Nephron (organoid): Measurements from ENCODE around the gene NAV1.

Experiments
- H3K27ac Mint-ChIP-seq, 3 experiments: 2 replicates each; pipeline ENCODE4 v1.8.0; 2020; ENCODE audit warnings: mixed read lengths in 3 of 3, mild to moderate bottlenecking in 2 of 3, moderate library complexity in 1 of 3
- H3K27me3 Mint-ChIP-seq: 2 replicates; pipeline ENCODE4 v1.8.0; 2021; ENCODE audit warnings: low read depth, mild to moderate bottlenecking, moderate library complexity, mixed read lengths
- H3K36me3 Mint-ChIP-seq: 2 replicates; pipeline ENCODE4 v1.8.0; 2020; ENCODE audit warnings: low read depth, mixed read lengths
- H3K4me1 Mint-ChIP-seq: 2 replicates; pipeline ENCODE4 v1.8.0; 2020; ENCODE audit warnings: mixed read lengths
- H3K4me3 Mint-ChIP-seq, 3 experiments: 2 replicates each; pipeline ENCODE4 v1.8.0; 2020; ENCODE audit warnings: mild to moderate bottlenecking in 3 of 3, mixed read lengths in 3 of 3, moderate library complexity in 2 of 3
- H3K9me3 Mint-ChIP-seq: 2 replicates; pipeline ENCODE4 v1.8.0; 2020; ENCODE audit warnings: mixed read lengths
- TF ChIP-seq, protein P1 (sequence below), 3 experiments: fragments of 200-600 bp; sonication (generic); IDR thresholded peaks; one replicate each; pipeline ENCODE4 v1.5.0; 2021; ENCODE audit warnings: antibody characterized with exemption in 3 of 3; ENCODE audit not compliant: unreplicated experiment in 3 of 3

NAV1 gene

DNA sequence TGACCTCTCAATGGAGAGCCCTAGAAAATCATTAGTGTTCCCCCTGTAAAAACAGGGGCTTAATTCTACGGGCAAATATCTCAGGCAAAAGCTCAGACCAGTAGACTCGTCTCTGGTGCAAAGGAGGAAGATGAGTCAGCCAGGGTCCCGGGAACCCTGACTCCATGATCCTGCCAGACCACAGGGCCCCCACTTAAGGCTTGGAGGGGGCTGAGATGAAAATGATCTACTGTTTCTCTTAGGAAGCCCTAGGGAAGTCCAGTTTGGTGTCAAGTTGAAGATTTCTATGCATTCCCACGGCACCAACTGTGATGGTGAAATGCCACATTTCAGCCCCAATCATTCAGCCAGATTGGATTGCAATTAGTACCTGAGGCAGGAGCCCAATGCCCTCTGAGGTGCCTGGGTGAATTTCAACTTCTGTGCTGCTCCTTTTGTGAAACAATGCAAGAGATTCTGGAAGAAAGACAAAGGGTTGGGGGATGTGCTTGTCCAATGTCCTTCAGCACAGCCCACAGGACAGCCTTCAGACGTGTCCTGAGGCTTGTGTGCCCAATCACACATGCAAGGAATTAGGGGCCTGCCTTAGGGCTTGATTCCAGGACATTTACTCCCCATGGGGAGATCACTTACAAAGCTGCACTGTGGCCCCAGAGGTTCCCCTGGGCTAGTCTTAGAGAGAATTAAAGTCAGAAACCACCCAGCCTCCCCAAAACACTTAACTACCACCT lies 18.1 kb downstream of the NAV1 start:
- peak overlapping the region in 2 of 3 experiments; percentile 33 to 36 for H3K27ac Mint-ChIP-seq

DNA sequence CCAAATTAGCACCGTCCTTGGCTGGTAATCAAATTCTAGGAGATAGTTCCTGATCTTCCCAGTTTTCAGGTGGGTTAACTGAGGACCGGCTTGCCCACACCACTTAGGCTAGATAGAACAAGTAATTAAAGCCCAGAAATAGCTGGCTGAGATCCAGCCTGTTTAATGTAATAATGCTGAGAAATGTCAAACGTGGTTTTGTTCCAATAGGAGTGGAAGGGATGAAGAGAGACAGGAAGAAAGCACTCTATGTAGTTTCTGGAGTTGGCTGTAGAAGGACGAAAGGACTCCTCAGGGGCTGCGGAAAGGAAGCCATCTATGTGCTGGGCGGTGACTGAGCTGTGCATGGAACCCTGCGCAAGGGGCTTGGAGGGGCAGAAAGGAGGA lies 18.6 kb downstream of the NAV1 start:
- Mint-ChIP-seq H3K27me3 (peaks cover 25% of the 10 kb centered on the region), H3K9me3 (no peaks in the 10 kb centered on the region), H3K4me1 (peaks cover 47% of the 10 kb centered on the region), H3K36me3 (no peaks in the 10 kb centered on the region), H3K27ac (peak overlapping the region; percentile 34 to 36 (median 35)), H3K4me3 (no peak overlapping the region)
- TF ChIP-seq, protein P1, sequence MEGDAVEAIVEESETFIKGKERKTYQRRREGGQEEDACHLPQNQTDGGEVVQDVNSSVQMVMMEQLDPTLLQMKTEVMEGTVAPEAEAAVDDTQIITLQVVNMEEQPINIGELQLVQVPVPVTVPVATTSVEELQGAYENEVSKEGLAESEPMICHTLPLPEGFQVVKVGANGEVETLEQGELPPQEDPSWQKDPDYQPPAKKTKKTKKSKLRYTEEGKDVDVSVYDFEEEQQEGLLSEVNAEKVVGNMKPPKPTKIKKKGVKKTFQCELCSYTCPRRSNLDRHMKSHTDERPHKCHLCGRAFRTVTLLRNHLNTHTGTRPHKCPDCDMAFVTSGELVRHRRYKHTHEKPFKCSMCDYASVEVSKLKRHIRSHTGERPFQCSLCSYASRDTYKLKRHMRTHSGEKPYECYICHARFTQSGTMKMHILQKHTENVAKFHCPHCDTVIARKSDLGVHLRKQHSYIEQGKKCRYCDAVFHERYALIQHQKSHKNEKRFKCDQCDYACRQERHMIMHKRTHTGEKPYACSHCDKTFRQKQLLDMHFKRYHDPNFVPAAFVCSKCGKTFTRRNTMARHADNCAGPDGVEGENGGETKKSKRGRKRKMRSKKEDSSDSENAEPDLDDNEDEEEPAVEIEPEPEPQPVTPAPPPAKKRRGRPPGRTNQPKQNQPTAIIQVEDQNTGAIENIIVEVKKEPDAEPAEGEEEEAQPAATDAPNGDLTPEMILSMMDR (IDR thresholded peaks at IDR 0.05; ENCODE audit: unreplicated experiment in 3 of 3) = no peak

More for the DNA sequence above, 18.1 kb downstream of the NAV1 start:
- Mint-ChIP-seq H3K36me3 (no peaks in the 10 kb centered on the region), H3K9me3 (no peaks in the 10 kb centered on the region), H3K4me1 (peaks cover 47% of the 10 kb centered on the region), H3K4me3 (no peak overlapping the region), H3K27me3 (peaks cover 23% of the 10 kb centered on the region)
- TF ChIP-seq, protein P1 (IDR thresholded peaks at IDR 0.05; ENCODE audit: unreplicated experiment in 3 of 3) = no peak

DNA sequence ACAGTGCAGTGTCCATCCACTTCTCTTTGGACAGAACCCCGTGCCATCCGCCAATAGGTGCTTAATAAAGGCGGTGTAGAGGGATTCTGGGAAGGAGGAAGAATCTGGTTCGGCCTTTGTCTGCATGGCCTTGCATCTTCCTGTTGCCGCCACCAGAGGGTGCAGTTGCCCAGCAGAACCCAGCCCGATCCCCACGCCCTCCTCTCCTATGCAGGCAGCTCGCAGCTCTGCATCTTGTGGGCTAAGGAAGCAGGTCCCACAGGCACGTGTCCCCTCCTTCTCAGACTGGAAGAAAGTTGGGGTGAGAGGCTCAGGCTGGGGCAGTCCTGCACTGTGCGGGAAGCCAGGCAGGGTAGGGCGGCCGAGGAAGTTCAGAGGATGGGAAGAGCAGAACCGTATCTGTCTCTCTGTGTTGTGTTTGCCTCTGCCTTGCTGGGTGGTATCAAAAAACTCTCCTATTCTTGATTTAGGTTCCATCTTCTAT lies 20.8 kb downstream of the NAV1 start:
- Mint-ChIP-seq H3K36me3 (no peaks in the 10 kb centered on the region), H3K4me1 (peaks cover 33% of the 10 kb centered on the region), H3K9me3 (no peaks in the 10 kb centered on the region), H3K27ac (peak overlapping the region; percentile 32 to 65 (median 63)), H3K4me3 (no peak overlapping the region), H3K27me3 (peaks cover 23% of the 10 kb centered on the region)
- TF ChIP-seq, protein P1 (IDR thresholded peaks at IDR 0.05; ENCODE audit: unreplicated experiment in 3 of 3) = peak; percentile 95 to 98 (median 98)

DNA sequence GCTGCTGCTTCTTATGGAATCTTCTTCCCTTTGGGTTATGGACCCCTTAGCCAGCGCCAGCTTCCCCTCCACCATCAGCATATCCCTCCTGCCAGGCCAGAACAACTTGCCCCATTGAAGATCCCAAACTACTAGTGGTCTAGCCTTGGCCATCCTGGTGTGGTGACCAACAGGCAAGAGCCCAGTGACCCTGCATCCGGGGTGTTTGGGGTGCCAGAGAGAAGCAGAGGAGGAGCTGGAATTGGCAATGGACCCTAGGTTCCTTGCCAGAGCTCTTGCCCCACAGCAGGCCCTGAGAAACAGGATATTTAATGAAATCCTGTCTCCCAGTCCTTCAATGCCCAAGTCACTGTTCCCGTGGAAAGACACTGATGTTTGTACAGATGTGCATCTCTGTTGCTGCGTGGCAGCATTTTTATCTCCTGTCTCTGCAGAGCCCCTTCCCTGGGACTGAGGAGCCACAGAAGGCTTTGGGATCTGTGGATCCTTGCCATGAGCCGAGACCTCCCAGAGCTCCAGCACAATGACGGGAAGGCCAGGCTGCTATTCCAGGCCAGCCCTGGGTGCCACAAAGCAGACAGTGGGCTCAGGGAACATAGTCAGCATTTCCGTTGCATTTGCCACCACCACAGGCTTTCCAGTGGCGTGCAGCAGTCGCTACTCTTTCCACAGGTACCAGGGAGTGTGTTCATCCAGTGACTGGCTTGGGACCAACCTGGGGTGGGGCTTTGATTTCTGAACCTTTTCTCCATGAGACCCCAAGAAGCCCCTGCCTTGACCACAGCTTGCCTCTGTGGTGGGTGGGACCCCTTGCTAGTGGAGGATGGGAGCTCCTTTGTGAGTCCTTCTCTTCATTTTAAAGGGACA lies 21.6 kb downstream of the NAV1 start:
- Mint-ChIP-seq H3K4me1 (peaks cover 27% of the 10 kb centered on the region), H3K36me3 (no peaks in the 10 kb centered on the region)

DNA sequence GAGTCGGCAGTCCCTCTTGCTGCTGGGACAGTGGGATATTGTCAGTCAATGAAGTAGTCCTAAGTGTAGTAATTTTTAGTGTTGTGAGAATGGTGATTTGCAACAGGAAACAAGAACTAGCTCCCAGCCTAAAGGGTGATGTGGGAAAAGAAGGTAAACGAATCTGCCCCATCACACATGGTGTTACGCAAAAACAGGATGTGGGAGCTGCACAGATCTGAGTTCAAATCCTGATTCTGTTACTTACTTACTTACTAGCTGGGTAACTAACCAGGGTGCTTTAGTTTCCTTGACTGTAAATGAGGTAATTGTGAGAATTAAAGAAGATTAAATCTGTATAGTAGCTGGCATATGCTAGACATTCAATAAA lies 22.3 kb downstream of the NAV1 start:
- no peaks in the 10 kb centered on the region for H3K9me3 Mint-ChIP-seq
- no peaks in the 10 kb centered on the region for H3K36me3 Mint-ChIP-seq
- no peak overlapping the region for H3K27ac Mint-ChIP-seq
- TF ChIP-seq, protein P1 (IDR thresholded peaks at IDR 0.05; ENCODE audit: unreplicated experiment in 3 of 3) = no peak
- no peak overlapping the region for H3K4me3 Mint-ChIP-seq
- peaks cover 27% of the 10 kb centered on the region for H3K4me1 Mint-ChIP-seq
- peaks cover 23% of the 10 kb centered on the region for H3K27me3 Mint-ChIP-seq

More for the DNA sequence above, 21.6 kb downstream of the NAV1 start:
- H3K4me3 Mint-ChIP-seq = no peak overlapping the region
- H3K27ac Mint-ChIP-seq = no peak overlapping the region
- peaks cover 23% of the 10 kb centered on the region for H3K27me3 Mint-ChIP-seq
- TF ChIP-seq, protein P1 (IDR thresholded peaks at IDR 0.05; ENCODE audit: unreplicated experiment in 3 of 3) = no peak
- no peaks in the 10 kb centered on the region for H3K9me3 Mint-ChIP-seq
